AG04449 (cell line): ENCODE results near the gene KLF8.
"Not testable (repeated sequence)": the region's sequence is repeated elsewhere in the genome, so short reads cannot be mapped to it uniquely, and the experiment has no call there.

Experiments
- CTCF ChIA-PET: fragments of 350-600 bp; formaldehyde crosslinking; extraction: SDS; loops from one replicate; lab custom pipeline; 2021; ENCODE audit warnings: antibody characterized with exemption; lab: Yijun Ruan, JAX
- POLR2A ChIA-PET: fragments of 400-600, 350-600 bp; formaldehyde crosslinking; extraction: SDS; loops from one replicate; lab custom pipeline; 2020; ENCODE audit warnings: antibody characterized with exemption, inconsistent platforms; lab: Yijun Ruan, JAX
- DNase-seq: peaks from one replicate; pipeline ENCODE4 v3.0.0-alpha.2; 2010; ENCODE audit warnings: low read depth, low spot score
- H3K4me3 ChIP-seq: 2 replicates; pipeline ENCODE4 v1.5.1; 2011; ENCODE audit warnings: low read depth, mild to moderate bottlenecking, control low read depth, low read length
- TF ChIP-seq, protein P1 (sequence below): IDR thresholded peaks from one replicate; pipeline ENCODE4 v1.5.1; 2011; ENCODE audit warnings: mild to moderate bottlenecking, moderate library complexity, low read length, control low read depth, inconsistent platforms; ENCODE audit not compliant: insufficient read depth; ENCODE audit errors: missing control alignments

Gene KLF8

DNA sequence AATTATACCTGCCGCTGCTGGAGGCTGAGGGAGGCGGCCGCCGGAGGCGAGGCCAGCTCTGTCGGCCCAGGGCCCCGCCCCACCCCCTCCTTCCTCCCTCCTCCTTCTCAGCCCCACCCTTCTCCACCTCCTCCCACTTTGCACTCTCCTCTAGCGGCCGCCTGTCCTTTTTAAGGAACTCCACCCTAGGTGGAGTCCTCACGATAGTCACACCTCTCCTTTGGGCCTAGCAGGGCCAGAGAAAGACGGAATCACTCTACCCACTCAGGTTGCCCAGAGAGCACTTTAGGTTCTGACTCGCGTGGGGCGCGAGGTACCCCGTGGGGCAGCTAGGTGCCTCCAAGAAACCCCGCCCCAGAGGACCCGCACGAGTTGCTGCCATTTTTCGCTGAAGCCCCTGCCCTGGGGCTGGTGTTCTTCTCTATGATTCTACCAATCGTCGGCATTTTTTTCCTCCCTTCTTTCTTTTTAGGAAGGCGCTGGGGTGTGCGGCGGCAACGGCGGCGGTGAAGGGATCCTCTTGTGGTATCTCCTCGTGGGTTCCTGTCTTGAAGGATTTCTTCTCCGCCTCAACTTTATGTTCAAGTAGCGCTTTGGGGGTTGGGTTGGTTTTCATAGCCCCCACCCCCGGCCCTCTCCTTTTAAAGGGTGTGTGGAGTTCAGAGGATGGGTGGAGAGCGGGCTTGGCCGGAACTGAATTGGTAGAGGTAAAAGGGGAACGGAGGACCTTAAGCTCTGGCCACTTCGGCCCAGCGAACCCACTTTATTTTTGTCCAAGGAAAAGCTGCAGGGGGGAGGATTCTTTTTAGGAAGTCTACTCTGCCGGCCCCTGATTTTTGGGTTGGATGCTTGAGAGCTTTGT is at the start of gene KLF8:
TSS of gene KLF8 (plus strand) at position 136 of the 862 bp plus-strand sequence. CDS start 979 bp downstream, outside the sequence.
- POLR2A ChIA-PET: no interaction called here
- TF ChIP-seq, protein P1, sequence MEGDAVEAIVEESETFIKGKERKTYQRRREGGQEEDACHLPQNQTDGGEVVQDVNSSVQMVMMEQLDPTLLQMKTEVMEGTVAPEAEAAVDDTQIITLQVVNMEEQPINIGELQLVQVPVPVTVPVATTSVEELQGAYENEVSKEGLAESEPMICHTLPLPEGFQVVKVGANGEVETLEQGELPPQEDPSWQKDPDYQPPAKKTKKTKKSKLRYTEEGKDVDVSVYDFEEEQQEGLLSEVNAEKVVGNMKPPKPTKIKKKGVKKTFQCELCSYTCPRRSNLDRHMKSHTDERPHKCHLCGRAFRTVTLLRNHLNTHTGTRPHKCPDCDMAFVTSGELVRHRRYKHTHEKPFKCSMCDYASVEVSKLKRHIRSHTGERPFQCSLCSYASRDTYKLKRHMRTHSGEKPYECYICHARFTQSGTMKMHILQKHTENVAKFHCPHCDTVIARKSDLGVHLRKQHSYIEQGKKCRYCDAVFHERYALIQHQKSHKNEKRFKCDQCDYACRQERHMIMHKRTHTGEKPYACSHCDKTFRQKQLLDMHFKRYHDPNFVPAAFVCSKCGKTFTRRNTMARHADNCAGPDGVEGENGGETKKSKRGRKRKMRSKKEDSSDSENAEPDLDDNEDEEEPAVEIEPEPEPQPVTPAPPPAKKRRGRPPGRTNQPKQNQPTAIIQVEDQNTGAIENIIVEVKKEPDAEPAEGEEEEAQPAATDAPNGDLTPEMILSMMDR: no peak
- DNase-seq: no peak
- H3K4me3 ChIP-seq: no peak within 1 kb of the TSS
- CTCF ChIA-PET: no interaction called here

- CTCF ChIA-PET, H3K4me3 ChIP-seq, DNase-seq, POLR2A ChIA-PET: not testable (repeated sequence)
These were observed 25.2 kb upstream of the KLF8 start for GRCh38 chrX:56206945-56207344.

GRCh38 chrX:56211701-56212100 is 20.5 kb upstream of the KLF8 start:
- no peak overlapping the region for H3K4me3 ChIP-seq
- CTCF ChIA-PET: no interaction called here
- no peak for DNase-seq
- TF ChIP-seq, protein P1: no peak
- POLR2A ChIA-PET: no interaction called here

- TF ChIP-seq, protein P1: no peak
These were observed 15.8 kb upstream of the KLF8 start for GRCh38 chrX:56216332-56216731.

GRCh38 chrX:56219700-56220099 is 12.5 kb upstream of the KLF8 start:
- TF ChIP-seq, protein P1: no peak
- CTCF ChIA-PET: no interaction called here
- no peak for DNase-seq
- POLR2A ChIA-PET: no interaction called here
- H3K4me3 ChIP-seq: no peak overlapping the region

More at GRCh38 chrX:56216332-56216731, 15.8 kb upstream of the KLF8 start:
- ChIA-PET CTCF (no interaction called here), POLR2A (no interaction called here)
- DNase-seq: no peak
- H3K4me3 ChIP-seq: no peak overlapping the region

GRCh38 chrX:56221101-56221500 is 11.1 kb upstream of the KLF8 start:
- ChIA-PET CTCF (no interaction called here), POLR2A (no interaction called here)
- TF ChIP-seq, protein P1: no peak
- H3K4me3 ChIP-seq: no peak overlapping the region
- no peak for DNase-seq

GRCh38 chrX:56222473-56223000 is 9.6 kb upstream of the KLF8 start:
- ChIA-PET POLR2A (no interaction called here), CTCF (no interaction called here)
- H3K4me3 ChIP-seq: no peak overlapping the region
- TF ChIP-seq, protein P1: no peak
- no peak for DNase-seq
